T-helper 9 cell (primary cell): Measurements from ENCODE around the gene ATP2B2.
"Not testable (repeated sequence)": the region's sequence is repeated elsewhere in the genome, so short reads cannot be mapped to it uniquely, and the experiment has no call there.

Source experiments
- DNase-seq: peaks from one replicate; pipeline ENCODE4 v3.0.0-alpha.2; 2020
- total RNA-seq, 2 donors: gene quantifications; one replicate each; lab custom pipeline; 2026; lab: John Stamatoyannopoulos, UW

ATP2B2 gene
- total RNA-seq = 0 to 0.70 reads per million in 2 donors

GRCh38 chr3:10505050-10505790, at the start of gene ATP2B2:
Gene ATP2B2 (minus strand): TSS chr3:10505586. CDS start chr3:10449543, 56,043 bp downstream.
- no peak for DNase-seq

DNA sequence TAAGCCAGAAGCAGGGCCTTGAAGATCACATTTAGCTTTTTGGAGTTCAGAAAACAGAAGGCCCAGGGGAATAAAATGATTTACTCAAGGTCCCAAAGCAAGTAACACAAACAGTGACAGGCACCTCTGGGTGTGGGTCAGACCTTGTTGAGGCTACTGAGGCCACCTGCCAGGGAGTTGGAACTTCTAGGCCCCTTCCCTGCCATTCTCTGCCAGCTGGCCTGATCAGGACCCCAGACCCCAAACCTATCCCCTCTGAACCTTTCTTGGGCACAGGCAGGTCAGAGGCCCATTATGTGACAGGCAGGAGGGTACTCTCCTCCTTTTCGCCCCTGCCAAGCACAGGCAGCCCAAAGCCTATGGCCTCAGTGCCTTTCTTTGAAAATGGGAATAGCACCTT, 49.4 kb upstream of the ATP2B2 start:
- no peak for DNase-seq

DNA sequence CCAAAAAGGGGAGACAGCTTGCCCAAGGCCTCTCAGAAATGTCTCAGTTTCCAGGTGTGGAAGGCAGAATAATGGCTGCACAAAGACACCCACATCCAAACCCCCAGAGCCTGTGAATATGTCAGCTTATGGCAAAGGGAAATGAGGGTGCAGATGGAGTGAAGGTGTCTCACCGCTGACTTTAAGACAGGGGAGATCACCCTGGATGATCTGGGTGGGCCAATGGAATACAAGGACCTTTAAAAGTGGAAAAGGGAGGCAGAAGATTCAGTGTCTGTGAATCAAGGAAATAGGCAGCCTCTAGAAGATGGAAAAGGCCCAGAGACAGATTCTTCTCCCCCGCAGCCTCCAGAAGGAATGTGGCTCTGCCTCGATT, 48.8 kb upstream of the ATP2B2 start:
- no peak for DNase-seq

DNA sequence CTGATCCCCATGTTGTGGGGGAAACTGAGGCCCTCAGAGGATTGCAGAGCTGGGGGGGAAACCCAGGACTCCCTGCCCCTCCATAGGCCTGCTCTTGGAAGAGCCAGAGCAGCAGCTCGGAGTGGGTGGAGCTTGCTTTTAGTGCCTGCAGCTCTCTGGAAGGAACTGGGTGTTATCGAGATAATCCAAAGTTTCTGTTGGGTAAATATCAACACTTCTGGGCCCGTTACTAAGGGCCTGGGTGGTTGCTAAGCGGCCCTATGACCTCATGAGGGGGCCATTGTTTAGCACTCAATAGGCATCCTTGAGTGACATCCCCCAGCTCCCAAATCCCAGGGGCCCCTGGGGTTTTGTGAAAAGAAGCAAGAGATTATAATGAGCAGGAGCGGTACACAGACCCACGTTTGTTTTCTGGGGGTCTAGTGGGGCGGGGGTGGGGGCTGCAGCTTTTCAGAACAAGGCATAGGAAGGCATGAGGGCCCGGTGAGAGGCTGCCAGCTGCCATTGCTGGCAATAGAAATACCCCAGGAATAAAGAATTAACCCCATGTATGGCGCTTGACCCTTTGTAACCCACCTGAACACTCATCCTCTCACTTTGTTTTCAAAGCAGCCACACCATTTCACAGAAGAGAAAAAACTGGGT, 48.3 kb upstream of the ATP2B2 start:
- no peak for DNase-seq

DNA sequence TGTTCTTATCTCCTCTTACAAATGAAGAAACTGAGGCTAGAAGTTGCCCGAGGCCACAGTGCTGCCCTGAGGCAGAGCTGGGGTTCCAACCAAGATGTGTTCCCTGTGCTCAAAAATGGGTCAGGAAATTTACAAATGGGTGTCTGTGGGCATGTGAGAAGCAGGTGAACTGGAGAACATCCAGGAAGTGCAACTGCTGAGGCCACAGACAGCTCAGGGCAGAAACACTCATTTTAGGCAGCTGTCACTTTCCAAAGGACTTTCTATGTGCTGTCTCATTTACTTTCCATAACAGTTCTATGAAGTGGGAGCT, 47.2 kb upstream of the ATP2B2 start:
- DNase-seq = no peak

DNA sequence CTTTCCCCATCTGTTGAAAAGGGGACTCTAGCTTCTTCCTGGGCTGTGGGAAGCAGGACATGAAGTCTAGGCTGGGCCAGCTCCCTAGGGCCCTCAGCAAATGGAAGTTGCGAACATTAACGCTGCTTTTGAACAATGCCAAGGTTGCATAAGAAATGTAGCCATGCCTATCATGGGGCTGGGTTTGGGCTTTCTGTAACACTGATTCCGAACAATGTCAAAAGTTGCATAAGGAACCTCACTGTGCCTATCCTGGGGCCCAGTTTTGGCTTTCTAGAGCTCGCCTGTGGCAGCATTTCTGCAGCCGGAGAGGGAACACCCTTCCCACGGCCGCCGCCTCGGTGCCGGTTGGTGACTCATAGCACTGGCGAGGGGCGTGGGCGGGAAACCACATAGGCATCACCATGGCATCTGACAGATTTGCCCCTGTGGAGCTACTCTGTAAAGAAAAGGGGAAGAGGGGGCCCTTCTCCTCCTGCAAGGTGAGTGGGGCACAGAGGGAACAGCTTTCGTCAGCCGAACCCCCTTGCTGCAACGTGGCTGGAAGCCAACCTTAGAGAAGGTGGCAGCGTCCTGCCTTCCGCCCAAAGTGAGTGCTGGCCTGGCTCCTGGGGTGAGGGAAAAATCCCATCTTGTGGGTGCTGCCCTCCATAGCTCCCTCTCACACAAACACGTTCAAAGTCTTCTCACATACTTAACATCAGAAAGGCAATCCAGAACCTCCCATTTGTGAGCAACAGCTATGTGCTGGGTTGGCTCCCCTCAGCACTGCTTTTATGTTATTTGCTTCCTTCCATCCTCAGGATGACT, 46.6 kb upstream of the ATP2B2 start:
- DNase-seq = peak; percentile 49

DNA sequence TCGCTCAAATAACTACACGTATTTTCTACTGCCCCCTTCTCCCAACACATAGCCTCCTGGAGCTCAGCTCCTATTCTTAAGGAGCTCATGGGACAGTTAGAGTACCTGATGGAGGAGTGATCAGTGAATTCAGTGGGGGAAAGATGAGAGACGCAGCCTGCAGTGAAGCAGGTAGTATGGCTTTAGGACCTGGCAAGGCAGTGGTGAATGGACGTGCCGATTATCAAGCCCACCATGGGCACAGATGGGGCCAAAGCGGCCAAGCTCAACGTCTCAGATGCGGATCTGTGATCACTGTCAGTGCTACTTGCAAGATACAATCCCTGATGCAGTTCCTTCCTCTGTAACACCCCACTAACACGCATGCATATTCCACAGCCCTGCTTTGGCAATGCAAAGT, 45.8 kb upstream of the ATP2B2 start:
- DNase-seq = no peak

DNA sequence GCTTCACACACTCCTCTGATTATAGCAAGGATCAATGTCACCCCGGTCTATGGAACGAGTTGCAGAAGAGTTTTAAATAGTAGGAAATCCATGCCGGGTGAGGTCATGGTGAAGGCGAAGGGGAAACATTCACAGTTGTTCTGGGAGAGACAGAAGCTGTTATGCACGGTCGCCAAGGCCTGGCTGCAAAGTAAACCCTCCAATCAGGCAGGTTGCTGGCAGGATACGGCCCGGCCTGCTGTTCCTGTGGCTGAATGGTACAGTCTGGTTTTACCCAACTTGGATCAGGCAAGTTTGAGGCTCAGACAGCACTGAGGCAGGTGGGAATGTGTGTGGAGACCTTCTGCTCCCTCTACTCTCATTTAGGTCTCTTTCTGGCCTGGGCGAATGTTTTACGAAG, 45.3 kb upstream of the ATP2B2 start:
- DNase-seq = no peak

GRCh38 chr3:10549617-10550230, 44.3 kb upstream of the ATP2B2 start:
- no peak for DNase-seq

- no peak for DNase-seq
Observed at GRCh38 chr3:10548992-10549391, 43.6 kb upstream of the ATP2B2 start.

- DNase-seq = no peak
Observed at GRCh38 chr3:10547841-10548783, 42.7 kb upstream of the ATP2B2 start.

DNA sequence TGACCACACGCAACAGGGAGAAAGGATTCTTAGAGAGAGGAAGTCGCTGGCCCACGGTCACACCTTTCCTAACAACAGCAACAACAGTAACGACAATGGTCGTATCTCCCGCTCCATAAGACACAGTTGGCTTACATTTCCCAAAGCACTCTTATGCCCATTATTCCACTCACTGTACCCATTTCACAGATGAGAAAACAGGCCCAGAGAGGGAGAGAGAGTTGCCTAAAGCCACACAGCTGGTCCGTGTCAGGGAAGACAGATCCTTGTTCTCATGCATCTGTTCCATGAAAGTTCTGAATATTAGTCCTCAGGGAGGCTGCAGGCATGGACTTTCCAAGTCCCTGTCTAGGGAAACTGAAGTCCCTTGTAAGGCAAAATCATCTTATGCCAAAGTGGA, 42.0 kb upstream of the ATP2B2 start:
- no peak for DNase-seq

DNA sequence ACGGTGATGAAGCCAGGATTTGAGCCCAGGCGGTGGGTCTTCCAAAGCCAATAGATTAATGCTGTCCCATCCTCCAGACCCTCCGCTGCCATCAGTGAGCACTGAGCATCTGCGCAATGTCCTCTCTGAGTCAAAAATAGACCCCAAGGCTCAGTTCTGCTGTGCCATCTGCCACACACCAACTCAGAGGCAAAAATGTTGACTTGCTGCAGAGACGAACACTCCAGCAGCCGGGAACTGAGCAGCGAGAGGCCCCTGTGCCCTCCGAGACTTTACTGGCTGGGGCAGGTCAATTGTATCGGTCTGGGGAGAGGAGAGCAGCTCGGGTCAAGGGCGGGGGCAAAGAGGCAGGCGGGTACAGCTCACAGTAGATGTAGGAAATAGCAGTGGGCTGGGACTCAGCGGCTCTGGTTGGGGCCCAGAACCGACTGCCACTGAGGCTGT, 41.5 kb upstream of the ATP2B2 start:
- no peak for DNase-seq

DNA sequence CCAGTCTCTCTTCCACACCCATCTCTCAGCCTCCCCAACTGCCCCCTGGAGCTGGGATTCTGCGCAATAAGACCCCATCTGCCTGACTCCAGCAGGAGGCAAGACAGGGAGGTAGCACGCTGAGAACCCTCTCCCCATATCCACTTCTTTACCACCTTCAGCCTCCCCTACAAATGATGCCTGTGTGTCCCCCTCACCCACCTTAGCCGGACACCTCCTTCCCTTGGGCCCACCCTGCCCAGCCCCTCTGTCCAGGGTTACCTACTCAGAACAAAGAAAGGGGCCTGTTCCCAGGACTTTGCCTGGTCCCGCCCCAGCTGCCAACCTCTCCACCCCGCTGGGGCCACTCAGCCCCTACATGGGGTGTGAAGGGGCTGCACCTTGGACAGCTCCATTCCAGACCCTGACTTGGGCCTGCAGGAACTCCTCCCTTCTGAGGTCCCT, 40.8 kb upstream of the ATP2B2 start:
- DNase-seq = no peak

DNA sequence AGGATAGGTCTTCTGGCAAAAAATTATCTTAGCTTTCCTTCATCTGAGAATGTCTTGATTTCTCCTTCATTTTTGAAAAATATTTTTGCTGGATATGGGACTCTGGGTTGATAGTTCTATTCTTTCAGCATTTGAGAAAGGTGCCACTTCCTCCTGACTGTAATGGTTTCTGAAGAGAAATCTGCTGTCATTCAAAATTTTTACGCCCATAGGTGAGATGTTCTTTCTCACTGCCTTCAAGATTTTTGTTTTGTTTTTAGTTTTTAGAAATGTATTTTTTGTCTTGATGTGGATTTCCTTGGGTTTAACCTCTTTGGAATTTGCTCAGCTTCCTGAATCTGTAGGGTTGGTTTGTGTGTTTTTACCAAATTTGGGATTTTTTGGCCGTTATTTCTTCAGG, 37.1 kb upstream of the ATP2B2 start:
- DNase-seq = no peak

DNA sequence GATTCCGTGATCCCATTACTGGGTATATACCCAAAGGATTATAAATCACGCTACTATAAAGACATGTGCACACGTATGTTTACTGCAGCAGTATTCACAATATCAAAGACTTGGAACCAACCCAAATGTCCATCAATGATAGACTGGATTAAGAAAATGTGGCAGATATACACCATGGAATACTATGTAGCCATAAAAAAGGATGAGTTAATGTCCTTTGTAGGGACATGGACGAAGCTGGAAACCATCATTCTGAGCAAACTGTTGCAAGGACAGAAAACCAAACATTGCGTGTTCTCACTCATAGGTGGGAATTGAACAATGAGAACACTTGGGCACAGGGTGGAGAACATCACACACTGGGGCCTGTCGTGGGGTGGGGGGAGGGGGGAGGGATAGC, 35.0 kb upstream of the ATP2B2 start:
- DNase-seq = not testable (repeated sequence)

DNA sequence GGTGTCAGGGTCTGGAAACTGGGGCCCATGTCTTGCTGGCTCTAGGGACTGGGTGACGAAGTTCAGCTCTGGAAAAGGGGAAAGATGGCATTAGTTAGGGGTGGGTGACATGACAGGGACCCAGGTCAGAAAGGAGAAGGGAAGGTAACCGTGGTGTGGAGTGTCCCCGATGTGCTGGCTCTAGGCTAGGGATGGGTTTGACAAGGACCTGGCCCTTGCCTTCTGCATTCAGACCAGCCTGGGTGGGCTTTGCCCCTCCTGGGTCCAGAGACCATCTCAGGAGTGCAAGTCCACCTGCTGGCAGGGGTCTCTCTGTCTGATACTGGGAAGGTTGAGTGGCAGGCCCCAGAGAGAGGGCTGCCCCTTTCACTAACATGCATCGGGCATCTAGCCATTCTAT, 28.7 kb upstream of the ATP2B2 start:
- no peak for DNase-seq

DNA sequence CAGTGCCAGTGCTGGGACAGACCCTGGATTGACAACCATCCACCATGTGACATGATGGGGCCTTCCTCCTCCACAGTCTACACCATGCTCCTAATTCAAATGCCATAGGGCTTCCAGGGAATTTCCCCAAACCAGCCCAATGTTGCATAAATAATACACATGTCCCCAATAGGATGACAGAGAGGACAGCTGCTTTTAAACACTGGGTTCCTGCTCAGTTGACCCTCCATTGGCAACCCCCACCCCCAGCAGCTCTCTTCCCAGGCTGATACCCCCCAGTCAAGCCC, 28.3 kb upstream of the ATP2B2 start:
- no peak for DNase-seq

DNA sequence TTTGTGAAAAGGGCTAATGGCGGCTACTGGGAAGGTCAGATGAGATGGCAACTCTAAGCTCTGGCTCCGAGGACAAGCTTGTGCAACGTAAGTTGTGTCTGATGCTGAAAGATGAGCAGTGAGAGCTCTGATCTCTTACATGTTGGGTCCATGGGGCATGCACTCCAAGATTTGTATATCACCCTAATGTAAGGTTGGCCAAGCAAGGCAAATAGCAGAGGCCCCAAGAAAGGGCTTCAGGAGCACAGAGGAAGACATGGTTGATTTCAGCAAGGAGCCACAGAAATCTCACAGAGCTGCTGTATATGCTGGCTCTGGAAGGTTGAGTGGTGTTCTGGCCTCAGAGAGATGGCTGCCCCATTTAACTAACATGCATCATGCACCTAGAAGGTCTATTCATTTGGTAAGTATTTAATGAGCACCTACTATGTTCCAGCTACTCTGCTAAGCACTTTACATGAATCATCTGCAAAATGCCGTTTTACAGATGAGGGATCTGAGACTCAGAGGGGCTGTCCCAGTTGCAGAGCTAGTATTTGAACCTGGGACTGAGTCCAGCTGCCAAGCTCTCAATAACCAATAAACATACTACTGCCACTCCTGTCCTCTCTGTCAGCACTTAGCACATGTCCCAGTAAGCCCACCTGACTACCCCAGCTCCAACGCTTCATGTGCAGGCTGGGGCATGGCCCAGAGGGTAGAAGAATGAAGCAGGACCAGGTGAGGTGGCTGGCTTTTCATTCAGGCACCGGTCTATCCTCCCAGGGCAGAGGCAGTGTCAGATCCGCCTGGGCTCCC, 27.8 kb upstream of the ATP2B2 start:
- DNase-seq = no peak

DNA sequence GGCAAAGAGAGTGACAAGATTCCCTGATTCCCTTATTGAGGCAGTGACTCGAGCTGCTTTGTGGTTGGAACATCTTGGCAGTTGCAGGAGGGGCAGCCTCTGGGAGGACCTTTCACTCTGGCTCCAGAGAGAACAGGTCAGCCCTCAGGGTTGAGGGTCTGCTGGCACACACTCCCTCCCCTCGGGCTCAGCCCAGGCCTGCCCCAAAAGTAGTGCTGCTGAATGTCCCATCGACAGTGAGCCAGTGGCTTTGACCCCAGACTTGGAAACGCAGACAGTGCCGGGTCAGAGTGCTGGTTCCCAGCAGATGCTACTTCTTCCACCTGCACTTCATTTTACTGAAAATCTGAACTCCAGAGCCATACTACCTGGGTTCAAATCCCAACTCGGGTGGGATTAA, 25.6 kb upstream of the ATP2B2 start:
- no peak for DNase-seq

DNA sequence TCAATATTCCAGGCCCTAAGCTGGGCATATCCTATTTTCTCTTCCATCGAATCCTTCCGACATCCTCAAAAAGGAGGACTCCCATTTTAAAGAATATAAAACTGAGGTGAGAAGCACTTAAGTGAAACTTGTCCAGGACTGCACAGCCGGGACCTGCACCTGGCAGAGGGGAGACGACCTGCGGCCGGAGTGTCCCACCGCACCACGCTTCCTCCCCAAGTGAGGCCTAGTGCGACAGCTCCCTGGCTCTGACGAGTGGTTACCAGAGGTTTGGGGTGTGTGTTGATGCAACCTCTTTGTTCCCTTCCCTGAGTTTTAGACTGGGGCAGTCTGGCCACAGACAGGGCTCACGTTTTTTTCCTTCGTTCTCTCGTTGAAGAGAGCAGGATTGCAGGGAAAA, 24.9 kb upstream of the ATP2B2 start:
- DNase-seq = no peak

GRCh38 chr3:10529809-10530208, 24.4 kb upstream of the ATP2B2 start:
- DNase-seq = no peak
